Measurements from ENCODE around the gene PLAAT4. TPM values are rescaled to one million over a fixed set of nuclear protein-coding genes. Genes with fewer than 3 reads are reported as not detected.

PLAAT4 gene
- total RNA-seq, 1 experiment from 2014 or later: 0.52 TPM

DNA sequence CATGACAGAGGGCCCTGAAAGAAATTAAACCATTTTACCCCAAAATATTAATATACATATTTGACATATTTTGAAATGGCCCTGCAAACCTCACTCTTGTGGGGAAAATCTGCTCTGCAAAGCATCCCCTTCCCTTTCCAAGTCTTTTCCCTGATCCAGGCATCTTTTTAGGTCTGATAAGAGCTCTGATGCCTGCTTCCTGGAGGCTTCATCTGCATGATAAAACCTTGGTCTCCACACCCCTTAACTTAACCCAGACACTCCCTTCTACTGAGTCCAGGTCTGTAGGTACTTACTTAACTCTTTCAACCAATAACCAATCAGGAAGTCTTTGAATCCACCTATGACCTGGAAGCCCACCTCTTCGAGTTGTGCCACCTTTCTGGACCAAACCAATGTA lies 32.6 kb upstream of the PLAAT4 start:
- ATAC-seq (no peak), DNase-seq (ENCODE audit: low read depth, low spot score) (no peak)
- TF ChIP-seq EZH2 (IDR thresholded peaks at IDR 0.05): no peak
- TF ChIP-seq POLR2A (IDR thresholded peaks at IDR 0.05; ENCODE audit: borderline replicate concordance, extremely low read depth, insufficient read depth, insufficient read length): no peak
- no peak for TF ChIP-seq ZFX (IDR thresholded peaks at IDR 0.05)
- no peak for TF ChIP-seq CEBPB (IDR thresholded peaks at IDR 0.05; ENCODE audit: low read depth)
- TF ChIP-seq SIN3A (IDR thresholded peaks at IDR 0.05; ENCODE audit: low read depth): no peak
- no peak for TF ChIP-seq JUND (IDR thresholded peaks at IDR 0.05)
- TF ChIP-seq, protein P1, sequence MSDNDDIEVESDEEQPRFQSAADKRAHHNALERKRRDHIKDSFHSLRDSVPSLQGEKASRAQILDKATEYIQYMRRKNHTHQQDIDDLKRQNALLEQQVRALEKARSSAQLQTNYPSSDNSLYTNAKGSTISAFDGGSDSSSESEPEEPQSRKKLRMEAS (IDR thresholded peaks at IDR 0.05): no peak
- TF ChIP-seq SRF (IDR thresholded peaks at IDR 0.05; ENCODE audit: low read depth): no peak
- TF ChIP-seq, protein P2, sequence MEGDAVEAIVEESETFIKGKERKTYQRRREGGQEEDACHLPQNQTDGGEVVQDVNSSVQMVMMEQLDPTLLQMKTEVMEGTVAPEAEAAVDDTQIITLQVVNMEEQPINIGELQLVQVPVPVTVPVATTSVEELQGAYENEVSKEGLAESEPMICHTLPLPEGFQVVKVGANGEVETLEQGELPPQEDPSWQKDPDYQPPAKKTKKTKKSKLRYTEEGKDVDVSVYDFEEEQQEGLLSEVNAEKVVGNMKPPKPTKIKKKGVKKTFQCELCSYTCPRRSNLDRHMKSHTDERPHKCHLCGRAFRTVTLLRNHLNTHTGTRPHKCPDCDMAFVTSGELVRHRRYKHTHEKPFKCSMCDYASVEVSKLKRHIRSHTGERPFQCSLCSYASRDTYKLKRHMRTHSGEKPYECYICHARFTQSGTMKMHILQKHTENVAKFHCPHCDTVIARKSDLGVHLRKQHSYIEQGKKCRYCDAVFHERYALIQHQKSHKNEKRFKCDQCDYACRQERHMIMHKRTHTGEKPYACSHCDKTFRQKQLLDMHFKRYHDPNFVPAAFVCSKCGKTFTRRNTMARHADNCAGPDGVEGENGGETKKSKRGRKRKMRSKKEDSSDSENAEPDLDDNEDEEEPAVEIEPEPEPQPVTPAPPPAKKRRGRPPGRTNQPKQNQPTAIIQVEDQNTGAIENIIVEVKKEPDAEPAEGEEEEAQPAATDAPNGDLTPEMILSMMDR (IDR thresholded peaks at IDR 0.05 in 2 of 3, conservative IDR thresholded peaks at IDR 0.05 in 1 of 3; ENCODE audit: borderline replicate concordance in 1 of 3, insufficient read depth in 1 of 3, low read depth in 2 of 3, low read length in 2 of 3): no peak
- TF ChIP-seq TCF7L2 (IDR thresholded peaks at IDR 0.05; ENCODE audit: borderline replicate concordance, extremely low read depth, insufficient read depth, insufficient read length): no peak
- TF ChIP-seq ZNF274 (IDR thresholded peaks at IDR 0.05; ENCODE audit: low read depth, low read length): no peak
- TF ChIP-seq, protein P3, sequence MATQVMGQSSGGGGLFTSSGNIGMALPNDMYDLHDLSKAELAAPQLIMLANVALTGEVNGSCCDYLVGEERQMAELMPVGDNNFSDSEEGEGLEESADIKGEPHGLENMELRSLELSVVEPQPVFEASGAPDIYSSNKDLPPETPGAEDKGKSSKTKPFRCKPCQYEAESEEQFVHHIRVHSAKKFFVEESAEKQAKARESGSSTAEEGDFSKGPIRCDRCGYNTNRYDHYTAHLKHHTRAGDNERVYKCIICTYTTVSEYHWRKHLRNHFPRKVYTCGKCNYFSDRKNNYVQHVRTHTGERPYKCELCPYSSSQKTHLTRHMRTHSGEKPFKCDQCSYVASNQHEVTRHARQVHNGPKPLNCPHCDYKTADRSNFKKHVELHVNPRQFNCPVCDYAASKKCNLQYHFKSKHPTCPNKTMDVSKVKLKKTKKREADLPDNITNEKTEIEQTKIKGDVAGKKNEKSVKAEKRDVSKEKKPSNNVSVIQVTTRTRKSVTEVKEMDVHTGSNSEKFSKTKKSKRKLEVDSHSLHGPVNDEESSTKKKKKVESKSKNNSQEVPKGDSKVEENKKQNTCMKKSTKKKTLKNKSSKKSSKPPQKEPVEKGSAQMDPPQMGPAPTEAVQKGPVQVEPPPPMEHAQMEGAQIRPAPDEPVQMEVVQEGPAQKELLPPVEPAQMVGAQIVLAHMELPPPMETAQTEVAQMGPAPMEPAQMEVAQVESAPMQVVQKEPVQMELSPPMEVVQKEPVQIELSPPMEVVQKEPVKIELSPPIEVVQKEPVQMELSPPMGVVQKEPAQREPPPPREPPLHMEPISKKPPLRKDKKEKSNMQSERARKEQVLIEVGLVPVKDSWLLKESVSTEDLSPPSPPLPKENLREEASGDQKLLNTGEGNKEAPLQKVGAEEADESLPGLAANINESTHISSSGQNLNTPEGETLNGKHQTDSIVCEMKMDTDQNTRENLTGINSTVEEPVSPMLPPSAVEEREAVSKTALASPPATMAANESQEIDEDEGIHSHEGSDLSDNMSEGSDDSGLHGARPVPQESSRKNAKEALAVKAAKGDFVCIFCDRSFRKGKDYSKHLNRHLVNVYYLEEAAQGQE (IDR thresholded peaks at IDR 0.05; ENCODE audit: low read depth): no peak
- Histone ChIP-seq H3K27ac (ENCODE audit: low read depth, low read length) (no peak overlapping the region), H3K9me3 (ENCODE audit: control insufficient read depth in 1 of 2, insufficient read depth in 1 of 2, low read depth in 1 of 2, low read length in 2 of 2) (peaks cover 10% of the 10 kb centered on the region in 2 experiments; a peak in 2 of 4 replicates), H3K79me2 (ENCODE audit: insufficient read depth, low read length) (no peaks in the 10 kb centered on the region), H4K20me1 (ENCODE audit: insufficient read depth) (no peaks in the 10 kb centered on the region), H3K9me2 (ENCODE audit: insufficient read depth) (no peaks in the 10 kb centered on the region), H3K4me1 (ENCODE audit: control insufficient read depth in 1 of 2, insufficient read depth in 2 of 2, low read length in 2 of 2) (no peaks in the 10 kb centered on the region), H3K27me3 (ENCODE audit: insufficient read depth, low read length) (no peaks in the 10 kb centered on the region), H3K36me3 (ENCODE audit: control insufficient read depth in 1 of 2, insufficient read depth in 2 of 2, low read length in 2 of 2) (no peaks in the 10 kb centered on the region), H3K9ac (ENCODE audit: low read length) (no peak overlapping the region), H3K4me3 (replicated peaks in 1 of 2; ENCODE audit: low read depth in 1 of 2, low read length in 2 of 2) (no peak overlapping the region), H3K4me2 (ENCODE audit: low read length) (no peak overlapping the region), H2AFZ (ENCODE audit: low read depth, low read length, poor library complexity, severe bottlenecking) (no peak overlapping the region)
- ChIA-PET RAD21 (ENCODE audit: low non-redundant PET in 1 of 2, low total read pairs in 2 of 2, uncharacterized antibody in 2 of 2, unreplicated experiment in 2 of 2) (no interaction called here), CTCF (no interaction called here), POLR2A (no interaction called here)
- intact Hi-C loops (cut with micrococcal nuclease): loop anchor here (10.0 kb wide), 1 partner anchor 1211 kb away; no protein-coding TSS in a partner anchor
- BruUV-seq (replicated peaks): no TSS peak
